HepG2 (cell line): Measurements from ENCODE around the gene HS2ST1.

Experiments used
- YY1 ChIP-seq: IDR thresholded peaks from 2 replicates; pipeline ENCODE4 v1.6.1; 2011; ENCODE audit warnings: low read length, low read depth, moderate library complexity, mild to moderate bottlenecking; ENCODE audit not compliant: insufficient read depth, insufficient replicate concordance
- ZNF563 ChIP-seq: sonication (generic); formaldehyde crosslinking; IDR thresholded peaks from 2 replicates; pipeline ENCODE4 v1.8.0; 2022; ENCODE audit warnings: mild to moderate bottlenecking, moderate library complexity, missing genetic modification reagents

DNA sequence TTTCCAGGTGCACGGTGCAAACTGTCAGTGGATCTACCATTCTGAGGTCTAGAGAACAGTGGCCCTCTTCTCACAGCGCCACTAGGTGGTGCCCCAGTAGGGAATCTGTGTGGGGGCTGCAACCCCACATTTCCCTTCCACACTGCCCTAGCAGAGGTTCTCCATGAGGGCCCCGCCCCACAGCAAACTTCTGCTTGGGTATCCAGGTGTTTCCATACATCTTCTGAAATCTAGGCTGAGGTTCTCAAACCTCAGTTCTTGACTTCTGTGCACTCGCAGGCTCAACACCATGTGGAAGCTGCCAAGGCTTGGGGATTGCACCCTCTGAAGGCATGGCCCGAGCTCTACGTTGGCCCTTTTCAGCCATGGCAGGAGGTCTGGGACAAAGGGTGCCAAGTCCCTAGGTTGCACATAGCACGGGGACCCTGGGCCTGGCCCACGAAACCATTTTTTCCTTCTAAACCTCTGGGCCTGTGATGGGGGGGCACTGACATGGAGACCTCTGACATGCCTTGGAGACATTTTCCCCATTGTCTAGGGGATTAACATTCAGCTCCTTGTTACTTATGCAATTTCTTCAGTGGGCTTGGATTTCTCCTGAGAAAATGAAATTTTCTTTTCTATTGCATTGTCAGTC lies 10.0 kb downstream of the HS2ST1 start:
- TF ChIP-seq ZNF563 (CRISPR knock-in tag) (no peak), YY1 (no peak)
